HG03196 (cell line): ENCODE data around the gene SP2.

Experiments
- ATAC-seq: cut with Tn5 transposase; IDR thresholded peaks from one replicate; pipeline ENCODE4 v1.9.1; 2021; ENCODE audit not compliant: unreplicated experiment

SP2 gene

GRCh38 chr17:47889734-47890529 lies 6.1 kb upstream of the SP2 start:
- ATAC-seq, result peak; percentile 52

DNA sequence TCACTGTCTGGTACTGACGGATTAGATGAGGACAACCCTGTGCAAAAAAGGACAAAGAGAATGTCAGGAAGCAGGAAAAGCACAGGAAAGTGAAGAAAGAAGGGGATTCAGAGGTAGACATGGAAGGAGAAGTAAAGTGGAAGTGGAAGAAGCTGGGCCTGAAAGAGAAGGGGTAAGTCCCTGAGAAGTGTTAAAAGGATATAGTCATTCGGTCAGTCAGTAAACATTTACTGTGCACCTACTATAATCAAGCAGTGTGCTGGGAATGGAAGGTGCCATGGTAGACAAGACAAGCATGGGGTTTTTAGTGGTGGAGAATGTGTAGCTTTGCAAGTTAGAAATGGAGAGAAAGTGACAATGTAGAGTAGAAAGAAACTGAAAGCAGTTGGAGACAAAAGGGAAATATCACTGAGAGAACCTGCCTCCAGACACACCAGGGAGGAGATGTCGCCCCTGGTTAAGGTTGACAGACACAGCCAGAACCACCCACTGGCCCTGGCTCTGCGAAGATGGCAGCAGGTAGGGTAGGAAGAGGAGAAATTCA lies 4.4 kb upstream of the SP2 start:
- no peak for ATAC-seq

- ATAC-seq, result no peak
Measured at GRCh38 chr17:47894498-47895346, 1.3 kb upstream of the SP2 start.

DNA sequence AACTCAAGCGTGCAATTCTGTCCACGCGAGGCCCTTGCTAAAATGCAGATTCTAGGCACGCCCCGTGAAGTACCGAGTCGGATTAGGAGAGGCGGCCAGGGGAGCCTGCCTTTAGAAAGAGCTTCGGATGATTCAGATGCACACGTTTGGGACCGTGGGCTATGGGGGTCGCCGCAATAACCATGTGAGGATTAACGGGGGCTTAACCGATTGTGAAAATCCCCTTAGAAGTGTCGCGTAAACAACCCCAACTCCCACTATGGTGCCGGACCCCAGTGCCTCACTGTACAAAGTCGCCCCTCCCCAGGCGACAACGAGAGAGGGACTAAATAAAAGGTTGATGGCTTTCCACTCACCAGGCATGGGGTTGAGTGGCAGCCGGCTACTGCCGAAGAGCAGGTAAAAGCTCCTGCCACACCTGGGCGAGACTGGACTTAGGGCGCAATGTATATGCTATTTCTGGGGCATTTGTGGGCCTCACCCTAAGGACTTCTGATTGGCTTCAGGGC lies 635 bp upstream of the SP2 start:
- no peak for ATAC-seq

GRCh38 chr17:47896672-47897490 lies 845 bp downstream of the SP2 start:
- ATAC-seq, result no peak

DNA sequence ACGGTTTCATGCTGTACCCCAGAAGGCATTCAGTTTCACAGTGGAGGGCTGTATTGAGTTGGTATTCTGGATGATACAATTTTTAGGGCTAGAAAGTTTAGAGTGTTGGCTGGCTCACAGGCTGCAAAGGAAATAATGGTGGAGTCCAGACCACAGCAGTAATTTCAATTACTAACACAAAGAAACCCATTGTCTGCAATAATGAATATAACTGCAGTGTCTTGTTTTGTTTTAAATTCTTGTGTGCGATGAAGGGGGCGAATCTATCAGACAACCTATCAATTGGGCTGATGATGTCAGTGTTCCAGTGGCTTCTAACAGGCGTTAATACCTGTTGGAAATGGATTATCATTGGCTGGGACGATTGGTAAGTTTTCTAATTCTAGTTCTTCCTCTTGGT lies 1.5 kb downstream of the SP2 start:
- no peak for ATAC-seq

GRCh38 chr17:47898241-47898640 lies 2.2 kb downstream of the SP2 start:
- ATAC-seq, result no peak

DNA sequence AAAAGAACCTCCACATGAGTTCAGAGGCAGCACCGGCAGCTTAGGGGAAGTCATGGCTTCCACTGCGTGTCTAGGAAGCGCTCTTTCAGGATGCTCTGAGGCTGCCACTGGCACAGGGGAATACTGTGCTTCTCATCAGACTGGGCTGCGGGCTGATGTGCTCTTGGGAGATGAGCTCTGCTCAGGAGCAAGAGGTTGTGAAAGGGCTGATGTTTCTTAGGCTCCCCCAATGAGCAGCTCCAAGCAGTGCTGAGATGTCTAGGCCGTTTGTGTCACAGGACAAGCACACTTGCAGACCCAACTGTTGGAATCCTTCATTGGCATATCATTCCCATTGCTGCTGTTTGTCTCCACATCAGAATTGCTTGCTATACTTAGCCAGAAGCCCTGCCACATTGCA lies 3.6 kb downstream of the SP2 start:
- no peak for ATAC-seq

- ATAC-seq, result no peak
Measured at GRCh38 chr17:47901423-47901822, 5.4 kb downstream of the SP2 start.

DNA sequence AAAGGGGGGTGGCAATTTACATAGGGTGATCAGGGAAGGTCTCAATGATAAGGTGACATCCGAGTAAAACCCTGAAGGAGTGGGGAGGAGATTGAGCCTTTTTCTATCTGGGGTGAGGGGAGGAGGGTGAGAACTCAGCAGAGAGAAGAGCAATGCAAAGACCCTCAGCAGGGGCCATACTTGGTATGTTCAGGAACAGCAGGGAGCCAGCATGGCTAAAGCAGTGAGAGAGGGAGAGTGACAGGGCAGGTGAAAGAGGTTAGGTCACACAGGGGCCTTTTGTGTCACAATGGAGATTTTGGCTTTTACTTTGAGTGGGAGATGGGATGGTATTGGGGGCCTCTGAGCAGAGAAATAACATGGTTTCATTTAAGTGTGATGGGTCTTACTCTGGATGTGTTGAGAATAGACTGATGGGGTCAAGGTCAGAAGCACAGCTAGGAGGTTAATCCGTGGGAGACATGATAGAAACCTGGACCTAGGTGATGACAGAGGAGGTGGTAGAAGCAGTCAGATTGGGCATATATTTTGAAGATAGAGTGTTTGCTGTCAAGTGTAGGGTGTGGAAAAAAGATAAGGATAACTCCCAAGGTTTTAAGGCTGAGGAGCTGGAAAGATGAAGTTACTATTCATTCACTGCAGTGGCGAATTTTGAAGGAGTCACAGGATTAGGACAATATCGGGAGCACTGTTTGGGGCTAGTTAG lies 6.2 kb downstream of the SP2 start:
- ATAC-seq, result no peak

DNA sequence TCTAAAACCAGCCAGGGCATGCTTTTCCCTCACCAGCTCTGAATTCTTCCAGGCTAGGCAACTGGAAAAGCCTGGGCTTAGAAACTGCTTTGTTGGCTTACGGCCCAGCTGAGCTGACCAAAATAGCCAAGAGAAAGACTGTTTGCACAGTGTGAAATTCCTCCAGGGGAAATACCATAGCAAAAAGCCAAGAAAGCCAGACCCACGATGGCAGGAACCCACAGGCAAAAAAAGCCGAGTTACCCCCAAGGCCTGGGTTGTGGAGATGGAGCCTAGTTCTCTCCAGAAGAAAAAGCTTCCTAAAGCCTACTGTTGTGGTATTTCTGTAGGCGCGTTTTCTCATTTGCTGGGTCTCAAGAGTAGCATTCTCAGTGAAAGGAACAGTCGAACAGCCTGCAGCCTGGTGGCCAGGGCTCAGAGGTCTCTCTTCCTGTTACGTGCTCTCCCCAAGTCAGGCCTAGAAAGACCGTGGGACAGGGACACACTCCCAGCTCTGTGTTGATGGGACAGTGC lies 9.2 kb downstream of the SP2 start:
- ATAC-seq, result no peak

DNA sequence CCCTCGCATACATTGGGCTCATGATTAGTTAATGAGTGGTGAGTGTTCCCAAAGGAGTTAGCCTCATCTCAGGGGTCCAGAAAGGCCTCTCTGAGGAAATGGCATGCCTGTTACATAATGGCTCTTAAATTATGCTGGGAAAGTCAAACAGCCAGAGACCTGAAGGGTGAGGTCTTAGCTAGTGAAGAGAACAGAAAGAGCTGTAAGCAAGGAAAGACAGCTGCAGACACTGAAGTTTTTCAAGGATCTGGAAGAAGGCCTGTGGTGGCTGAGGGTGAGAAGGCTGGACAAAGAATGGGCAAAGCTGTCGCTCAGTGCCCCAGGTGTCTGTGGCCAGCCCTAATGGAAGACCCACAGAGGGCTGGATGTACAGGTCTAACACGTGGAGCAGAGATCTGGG lies 10.4 kb downstream of the SP2 start:
- no peak for ATAC-seq

DNA sequence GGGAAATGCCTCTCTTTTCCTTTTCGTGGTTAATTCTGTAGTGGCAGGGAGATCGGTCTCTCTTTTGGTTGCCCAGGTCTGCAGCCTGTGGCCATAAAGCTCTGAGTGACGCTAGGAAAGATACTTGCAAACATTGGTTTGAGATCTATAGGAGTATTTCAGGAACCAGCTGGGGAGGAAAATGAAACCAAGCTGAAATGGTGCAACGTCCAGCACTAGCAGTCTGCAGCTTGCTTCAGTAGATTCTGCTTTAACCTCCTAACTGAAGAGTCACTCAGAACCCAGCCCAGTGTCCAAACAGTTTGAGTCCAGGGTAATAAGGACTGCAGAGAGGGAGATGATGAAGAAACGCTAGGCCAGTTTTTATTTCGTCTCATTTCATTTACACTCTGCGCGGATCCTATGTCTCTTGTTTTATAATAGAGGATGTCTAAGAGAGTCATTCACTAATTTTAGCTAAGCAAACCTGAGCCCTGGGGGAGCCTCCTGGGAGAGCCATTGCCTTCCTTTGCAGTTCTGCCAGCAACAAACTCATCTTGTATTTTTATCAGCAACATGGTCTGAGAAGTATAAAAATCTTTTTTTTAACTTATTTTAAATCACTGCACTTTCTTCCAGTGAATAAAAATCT lies 12.0 kb downstream of the SP2 start:
- no peak for ATAC-seq

DNA sequence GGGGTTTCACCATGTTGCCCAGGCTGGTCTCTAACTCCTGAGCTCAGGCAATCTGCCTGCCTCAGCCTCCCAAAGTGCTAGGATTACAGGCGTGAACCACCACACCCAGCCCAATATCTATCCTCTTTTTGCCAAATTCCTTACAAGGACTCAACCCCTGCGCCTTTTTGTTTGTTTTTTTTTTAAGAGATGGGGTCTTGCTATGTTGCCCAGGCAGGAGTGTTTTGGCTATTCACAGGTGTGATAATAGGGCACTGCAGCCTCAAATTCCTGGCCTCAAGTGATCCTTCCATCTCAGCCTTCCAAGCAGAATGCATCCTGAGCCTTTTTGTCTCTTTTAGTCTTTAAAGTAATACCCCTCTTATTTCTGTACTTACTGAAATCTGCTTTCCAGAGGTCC lies 17.0 kb downstream of the SP2 start:
- ATAC-seq, result no peak

- ATAC-seq, result no peak
Measured at GRCh38 chr17:47914306-47914948, 18.4 kb downstream of the SP2 start.

GRCh38 chr17:47915776-47916398 lies 19.9 kb downstream of the SP2 start:
- ATAC-seq, result no peak

- no peak for ATAC-seq
Measured at GRCh38 chr17:47916489-47917208, 20.6 kb downstream of the SP2 start.

GRCh38 chr17:47917581-47917980 lies 21.5 kb downstream of the SP2 start:
- no peak for ATAC-seq
